Breast epithelium (tissue), 3 donors: ENCODE measurements around the gene WDR19.

ENCODE experiments used
- POLR2A ChIP-seq: fragments of 450-650 bp; IDR thresholded peaks from one replicate; pipeline ENCODE4 v1.6.1; 2016; ENCODE audit warnings: antibody characterized with exemption, mild to moderate bottlenecking, moderate library complexity
- TF ChIP-seq, protein P1 (sequence below), 3 donors: fragments of 450-650 bp; IDR thresholded peaks; one replicate each; pipeline ENCODE4 v1.5.1; 2016 to 2017; ENCODE audit warnings: antibody characterized with exemption in 3 of 3, mild to moderate bottlenecking in 3 of 3, moderate library complexity in 3 of 3

- no peak for TF ChIP-seq POLR2A
- TF ChIP-seq, protein P1, sequence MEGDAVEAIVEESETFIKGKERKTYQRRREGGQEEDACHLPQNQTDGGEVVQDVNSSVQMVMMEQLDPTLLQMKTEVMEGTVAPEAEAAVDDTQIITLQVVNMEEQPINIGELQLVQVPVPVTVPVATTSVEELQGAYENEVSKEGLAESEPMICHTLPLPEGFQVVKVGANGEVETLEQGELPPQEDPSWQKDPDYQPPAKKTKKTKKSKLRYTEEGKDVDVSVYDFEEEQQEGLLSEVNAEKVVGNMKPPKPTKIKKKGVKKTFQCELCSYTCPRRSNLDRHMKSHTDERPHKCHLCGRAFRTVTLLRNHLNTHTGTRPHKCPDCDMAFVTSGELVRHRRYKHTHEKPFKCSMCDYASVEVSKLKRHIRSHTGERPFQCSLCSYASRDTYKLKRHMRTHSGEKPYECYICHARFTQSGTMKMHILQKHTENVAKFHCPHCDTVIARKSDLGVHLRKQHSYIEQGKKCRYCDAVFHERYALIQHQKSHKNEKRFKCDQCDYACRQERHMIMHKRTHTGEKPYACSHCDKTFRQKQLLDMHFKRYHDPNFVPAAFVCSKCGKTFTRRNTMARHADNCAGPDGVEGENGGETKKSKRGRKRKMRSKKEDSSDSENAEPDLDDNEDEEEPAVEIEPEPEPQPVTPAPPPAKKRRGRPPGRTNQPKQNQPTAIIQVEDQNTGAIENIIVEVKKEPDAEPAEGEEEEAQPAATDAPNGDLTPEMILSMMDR (IDR thresholded peaks at IDR 0.05), result no peak
Measured at GRCh38 chr4:39205000-39205399, 22.7 kb downstream of the WDR19 start.
